Keratinocyte (primary cell): Measurements from ENCODE around the gene TARS3. TPM values are rescaled to one million over a fixed set of nuclear protein-coding genes. Genes with fewer than 3 reads are reported as not detected.

ENCODE experiments used
- DNase-seq: peaks from one replicate; pipeline ENCODE4 v3.0.0-alpha.2; 2011; ENCODE audit warnings: low read depth, missing footprints, low spot score
- FAIRE-seq: peaks from 2 replicates; lab custom pipeline; 2011; peaks lifted over from hg19 to GRCh38; lab: Jason Lieb, UNC
- H2AFZ ChIP-seq: 2 replicates; pipeline ENCODE4 v1.6.0; 2012; ENCODE audit warnings: low read length, control low read depth, inconsistent platforms; ENCODE audit not compliant: control insufficient read depth
- H3K27ac ChIP-seq: 2 replicates; pipeline ENCODE4 v1.5.1; 2011; ENCODE audit warnings: low read length; ENCODE audit not compliant: control insufficient read depth, insufficient read depth
- H3K27me3 ChIP-seq: 3 replicates; pipeline ENCODE4 v1.6.0; 2011; ENCODE audit warnings: low read length; ENCODE audit not compliant: control insufficient read depth, insufficient read depth; ENCODE audit errors: extremely low read depth
- H3K36me3 ChIP-seq, 2 experiments: 2 replicates in 1 of 2; 3 replicates in 1 of 2; pipeline ENCODE4 v1.5.1; 2011; ENCODE audit warnings: low read length in 2 of 2, mild to moderate bottlenecking in 1 of 2; ENCODE audit not compliant: control insufficient read depth in 2 of 2, insufficient read depth in 2 of 2; ENCODE audit errors: extremely low read depth in 1 of 2
- H3K4me1 ChIP-seq: 3 replicates; pipeline ENCODE4 v1.5.1; 2011; ENCODE audit warnings: low read length; ENCODE audit not compliant: control insufficient read depth, insufficient read depth; ENCODE audit errors: extremely low read depth
- H3K4me2 ChIP-seq: 3 replicates; pipeline ENCODE4 v1.6.0; 2011; ENCODE audit warnings: low read depth, low read length; ENCODE audit not compliant: control insufficient read depth, insufficient read depth; ENCODE audit errors: extremely low read depth
- H3K4me3 ChIP-seq, 3 experiments: fragments of 200-600 bp in 1 of 3; sonication (generic) in 1 of 3; 2 replicates in 2 of 3; 3 replicates in 1 of 3; pipeline ENCODE4 v1.5.1; 2011 to 2016; ENCODE audit warnings: low read length in 3 of 3, mild to moderate bottlenecking in 3 of 3, control low read depth in 2 of 3, inconsistent platforms in 1 of 3, low read depth in 1 of 3, mixed read lengths in 1 of 3, mixed run types in 1 of 3, moderate library complexity in 1 of 3; ENCODE audit not compliant: control insufficient read depth in 2 of 3, insufficient read depth in 2 of 3; ENCODE audit errors: extremely low read depth in 1 of 3
- H3K79me2 ChIP-seq: 2 replicates; pipeline ENCODE4 v1.6.0; 2012; ENCODE audit warnings: low read length; ENCODE audit not compliant: control insufficient read depth, insufficient read depth
- H3K9ac ChIP-seq: 3 replicates; pipeline ENCODE4 v1.6.0; 2011; ENCODE audit warnings: low read length; ENCODE audit not compliant: control insufficient read depth, insufficient read depth; ENCODE audit errors: extremely low read depth
- H3K9me1 ChIP-seq: 3 replicates; pipeline ENCODE4 v1.6.0; 2011; ENCODE audit warnings: low read length; ENCODE audit not compliant: control insufficient read depth, insufficient read depth; ENCODE audit errors: extremely low read depth
- H3K9me3 ChIP-seq: 2 replicates; pipeline ENCODE4 v1.5.1; 2012; ENCODE audit warnings: low read depth, low read length; ENCODE audit not compliant: control insufficient read depth
- H4K20me1 ChIP-seq: 3 replicates; pipeline ENCODE4 v1.6.0; 2011; ENCODE audit warnings: low read length; ENCODE audit not compliant: control insufficient read depth, insufficient read depth; ENCODE audit errors: extremely low read depth
- EZH2 ChIP-seq: IDR thresholded peaks from one replicate; pipeline ENCODE4 v1.6.1; 2012; ENCODE audit warnings: inconsistent platforms, mild to moderate bottlenecking, low read length, moderate library complexity
- dilution Hi-C: fragments of 300-500 bp; cut with MboI; formaldehyde crosslinking; loops from one replicate; pipeline ENCODE4 v1.7.0; 2020; ENCODE audit warnings: low sequenced_read_pairs; ENCODE audit not compliant: extremely low pct_ligation_motif_present
- polyA plus RNA-seq, 5 experiments: library from polyadenylated mRNA; depleted of rRNA in 3 of 5; stranded (reverse) in 3 of 5; stranded (forward) in 1 of 5; unstranded in 1 of 5; fragments of >200 nt; gene quantifications; 1 replicate in 1 of 5; 2 replicates in 3 of 5; 3 replicates in 1 of 5; pipeline versions ENCODE4 v1.2.1 to v1.2.3, GENCODE V29; 2011 to 2012; ENCODE audit warnings: missing spikeins in 2 of 5, low read depth in 1 of 5, low replicate concordance in 1 of 5
- TF ChIP-seq, protein P1 (sequence below), 3 experiments: IDR thresholded peaks in 1 of 3; conservative IDR thresholded peaks in 1 of 3; optimal IDR thresholded peaks in 1 of 3; 2 replicates in 2 of 3; 3 replicates in 1 of 3; pipeline versions ENCODE3 to v1.5.1; 2011; ENCODE audit warnings: low read length in 3 of 3, mild to moderate bottlenecking in 3 of 3, moderate library complexity in 2 of 3, control low read depth in 1 of 3, inconsistent platforms in 1 of 3; ENCODE audit not compliant: insufficient read depth in 2 of 3; ENCODE audit errors: extremely low read depth in 1 of 3

The TARS3 gene
- polyA plus RNA-seq, 1 donor (not counting 4 experiments of a cell fraction or from before 2014, with no cell fraction given), result 3.9 TPM

DNA sequence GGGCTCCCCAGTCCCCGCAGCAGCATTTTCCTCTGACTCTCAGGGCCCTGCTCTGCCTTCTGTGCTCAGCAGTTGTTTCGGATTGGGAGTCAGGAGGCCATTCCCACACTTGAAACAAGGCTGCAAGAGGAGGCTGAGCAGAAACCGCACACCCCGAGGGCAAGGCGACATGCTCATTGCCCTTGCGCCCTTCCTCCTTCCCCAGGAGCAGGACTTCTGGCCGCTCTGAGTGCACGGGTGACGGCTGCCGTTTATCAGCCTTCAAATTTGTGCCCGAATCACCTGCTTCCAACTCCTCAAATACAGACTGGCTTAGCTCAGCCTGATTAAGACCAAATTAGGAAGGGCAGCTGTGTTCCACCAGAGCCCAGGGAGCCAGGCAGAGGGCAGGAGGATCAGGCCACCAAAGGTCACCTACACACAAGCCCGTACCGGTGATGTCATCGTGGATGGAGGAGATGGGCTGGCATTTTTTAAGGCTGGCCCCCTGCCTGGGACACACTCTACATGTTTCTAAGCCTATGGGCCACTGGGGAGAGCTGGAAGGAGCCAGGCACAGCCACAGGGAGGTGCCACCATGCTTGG lies 110.2 kb downstream of the TARS3 start:
- H2AFZ ChIP-seq, result no peak overlapping the region
- H3K36me3 ChIP-seq, result no peaks in the 10 kb centered on the region
- H4K20me1 ChIP-seq, result no peaks in the 10 kb centered on the region
- TF ChIP-seq, protein P1, sequence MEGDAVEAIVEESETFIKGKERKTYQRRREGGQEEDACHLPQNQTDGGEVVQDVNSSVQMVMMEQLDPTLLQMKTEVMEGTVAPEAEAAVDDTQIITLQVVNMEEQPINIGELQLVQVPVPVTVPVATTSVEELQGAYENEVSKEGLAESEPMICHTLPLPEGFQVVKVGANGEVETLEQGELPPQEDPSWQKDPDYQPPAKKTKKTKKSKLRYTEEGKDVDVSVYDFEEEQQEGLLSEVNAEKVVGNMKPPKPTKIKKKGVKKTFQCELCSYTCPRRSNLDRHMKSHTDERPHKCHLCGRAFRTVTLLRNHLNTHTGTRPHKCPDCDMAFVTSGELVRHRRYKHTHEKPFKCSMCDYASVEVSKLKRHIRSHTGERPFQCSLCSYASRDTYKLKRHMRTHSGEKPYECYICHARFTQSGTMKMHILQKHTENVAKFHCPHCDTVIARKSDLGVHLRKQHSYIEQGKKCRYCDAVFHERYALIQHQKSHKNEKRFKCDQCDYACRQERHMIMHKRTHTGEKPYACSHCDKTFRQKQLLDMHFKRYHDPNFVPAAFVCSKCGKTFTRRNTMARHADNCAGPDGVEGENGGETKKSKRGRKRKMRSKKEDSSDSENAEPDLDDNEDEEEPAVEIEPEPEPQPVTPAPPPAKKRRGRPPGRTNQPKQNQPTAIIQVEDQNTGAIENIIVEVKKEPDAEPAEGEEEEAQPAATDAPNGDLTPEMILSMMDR (optimal IDR thresholded peaks at IDR 0.05 in 1 of 3, IDR thresholded peaks at IDR 0.05 in 1 of 3, conservative IDR thresholded peaks at IDR 0.05 in 1 of 3; ENCODE audit: extremely low read depth in 1 of 3, insufficient read depth in 2 of 3, low read length in 3 of 3), result no peak
- TF ChIP-seq EZH2, result peak; percentile 34
- H3K9me1 ChIP-seq, result no peaks in the 10 kb centered on the region
- no peak overlapping the region for H3K4me2 ChIP-seq
- no peak overlapping the region for H3K27ac ChIP-seq
- H3K4me1 ChIP-seq, result peaks cover 12% of the 10 kb centered on the region
- dilution Hi-C loops, result no loop called here
- no peak for DNase-seq
- FAIRE-seq, result no peak
- H3K4me3 ChIP-seq, result no peak overlapping the region
- H3K9me3 ChIP-seq, result no peaks in the 10 kb centered on the region
- peaks cover 33% of the 10 kb centered on the region for H3K27me3 ChIP-seq
- no peaks in the 10 kb centered on the region for H3K79me2 ChIP-seq
- no peak overlapping the region for H3K9ac ChIP-seq

DNA sequence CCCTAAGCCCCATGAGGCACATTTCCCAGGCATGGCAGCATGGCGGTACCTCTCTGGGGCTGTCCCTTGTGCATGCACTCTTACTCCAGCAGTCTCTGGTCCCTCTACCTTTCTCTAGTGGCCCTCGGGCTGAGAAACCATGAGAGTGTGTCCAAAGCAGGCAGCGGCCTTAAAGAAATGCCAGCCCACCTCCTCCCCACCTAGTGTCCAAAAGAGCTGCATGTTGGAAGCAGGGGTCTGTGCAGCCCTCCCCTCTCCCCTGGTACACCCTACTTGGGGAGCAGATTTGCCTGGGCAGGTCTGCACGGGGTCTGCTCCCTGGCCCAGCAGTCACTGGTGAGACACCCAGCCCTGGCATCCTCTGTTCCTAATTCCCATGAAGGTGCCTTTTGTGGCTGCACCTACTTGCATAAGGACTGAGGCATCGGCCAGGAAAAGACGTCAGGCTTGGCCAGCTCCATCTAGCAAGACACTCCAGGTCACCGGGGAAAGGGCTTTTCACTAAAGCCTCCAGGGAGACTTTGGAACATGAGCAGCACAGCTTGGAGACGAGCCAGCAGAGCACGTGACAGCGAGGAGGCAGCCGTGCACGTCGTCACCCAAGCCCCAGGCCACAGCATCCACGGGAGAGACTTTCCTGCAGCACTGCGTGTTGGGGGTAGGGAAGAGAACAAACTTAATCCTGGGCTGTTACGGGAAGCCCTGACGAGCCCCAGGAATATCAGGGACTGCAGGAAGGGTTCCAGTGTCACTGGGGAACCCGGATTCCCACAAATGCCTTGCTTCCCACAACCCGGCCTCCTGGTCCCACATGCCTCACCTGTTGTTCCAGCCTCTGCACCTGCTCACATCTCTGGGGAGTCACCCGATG lies 110.9 kb downstream of the TARS3 start:
- Histone ChIP-seq H3K27ac (no peak overlapping the region), H3K4me2 (no peak overlapping the region), H3K9ac (no peak overlapping the region), H3K4me3 (no peak overlapping the region), H3K79me2 (no peaks in the 10 kb centered on the region), H2AFZ (no peak overlapping the region), H3K36me3 (no peaks in the 10 kb centered on the region), H3K27me3 (peaks cover 33% of the 10 kb centered on the region), H4K20me1 (no peaks in the 10 kb centered on the region), H3K9me1 (no peaks in the 10 kb centered on the region), H3K4me1 (peaks cover 12% of the 10 kb centered on the region), H3K9me3 (no peaks in the 10 kb centered on the region)
- DNase-seq (no peak), FAIRE-seq (no peak)
- dilution Hi-C loops, result no loop called here
- TF ChIP-seq, protein P1 (optimal IDR thresholded peaks at IDR 0.05 in 1 of 3, IDR thresholded peaks at IDR 0.05 in 1 of 3, conservative IDR thresholded peaks at IDR 0.05 in 1 of 3; ENCODE audit: extremely low read depth in 1 of 3, insufficient read depth in 2 of 3, low read length in 3 of 3), result no peak
- peak; percentile 11 for TF ChIP-seq EZH2
